C1 segment of cervical spinal cord (tissue), 14 donors: Measurements from ENCODE around the gene IL1RL1.
"Not testable (repeated sequence)": the region's sequence is repeated elsewhere in the genome, so short reads cannot be mapped to it uniquely, and the experiment has no call there.

Experiments used
- DNase-seq, 14 donors: peaks; one replicate each; lab custom pipeline; 2025; lab: John Stamatoyannopoulos, UW

The IL1RL1 gene

DNA sequence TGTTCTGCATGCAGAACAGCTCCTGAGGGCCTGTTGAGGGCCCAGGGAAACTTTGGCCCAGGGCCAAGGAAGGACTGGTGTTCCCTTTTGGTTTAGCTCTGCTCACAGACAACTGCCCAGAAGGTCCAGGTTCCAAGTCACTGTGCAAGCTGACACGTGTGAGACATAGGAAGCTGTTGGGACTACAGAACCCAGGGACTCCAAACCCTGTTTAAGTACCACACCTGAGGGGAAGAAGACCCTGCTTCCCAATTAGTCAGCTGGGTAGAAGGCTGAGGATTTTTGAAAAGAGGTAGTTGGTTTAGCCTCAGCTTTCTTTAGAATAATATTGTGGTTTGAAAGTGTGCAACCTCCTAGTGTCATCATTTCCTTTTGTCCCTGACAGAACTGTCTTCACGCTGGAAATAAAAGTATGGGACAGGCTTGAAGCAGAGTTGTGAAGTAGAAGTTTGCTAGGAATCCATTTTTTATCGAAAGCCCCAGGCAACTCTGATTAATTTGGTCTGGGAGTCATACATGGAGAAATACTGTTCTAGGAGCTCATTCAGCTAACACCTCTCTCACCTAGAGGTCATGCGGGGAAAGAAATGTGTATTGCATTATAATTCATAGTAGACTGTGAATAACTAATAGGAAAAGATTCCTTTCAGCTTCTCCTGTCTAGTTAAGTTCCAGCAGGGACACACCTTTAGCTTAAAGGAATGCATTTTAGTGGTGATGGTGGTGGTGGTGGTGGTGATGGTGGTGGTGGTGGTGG is 19.9 kb upstream of the IL1RL1 start:
- no peak for DNase-seq

DNA sequence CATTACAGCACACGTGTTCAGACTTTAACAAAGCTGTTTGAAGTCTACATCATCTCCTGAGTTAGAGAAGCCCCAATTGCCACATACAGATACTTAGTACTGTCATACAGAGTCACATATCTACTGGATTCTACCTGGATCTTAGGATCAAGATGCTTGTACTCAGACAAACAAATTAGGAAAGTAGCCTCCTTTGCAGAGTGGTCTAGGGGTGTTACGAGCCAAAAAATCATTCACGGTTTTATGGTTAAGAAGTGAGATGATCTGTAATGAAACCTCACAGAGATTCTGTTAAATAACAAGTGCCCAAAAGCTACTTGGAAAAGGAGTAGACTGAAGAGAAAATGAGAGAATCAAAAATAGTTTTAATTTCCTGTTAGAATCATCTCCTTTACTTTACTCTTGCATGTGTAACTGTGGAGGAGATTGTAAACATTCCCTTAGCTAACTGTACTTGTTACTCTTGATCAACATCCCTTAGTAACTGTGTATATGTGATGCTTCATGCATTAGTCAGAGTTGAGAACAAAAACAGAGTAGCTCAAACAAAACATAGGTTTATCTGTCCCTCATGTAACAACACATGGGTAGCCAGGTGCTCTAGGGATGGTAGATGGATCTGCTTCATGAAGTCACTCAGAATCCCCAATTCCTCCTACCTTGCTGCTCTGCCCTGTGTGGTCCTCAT is 16.4 kb upstream of the IL1RL1 start:
- no peak for DNase-seq

DNA sequence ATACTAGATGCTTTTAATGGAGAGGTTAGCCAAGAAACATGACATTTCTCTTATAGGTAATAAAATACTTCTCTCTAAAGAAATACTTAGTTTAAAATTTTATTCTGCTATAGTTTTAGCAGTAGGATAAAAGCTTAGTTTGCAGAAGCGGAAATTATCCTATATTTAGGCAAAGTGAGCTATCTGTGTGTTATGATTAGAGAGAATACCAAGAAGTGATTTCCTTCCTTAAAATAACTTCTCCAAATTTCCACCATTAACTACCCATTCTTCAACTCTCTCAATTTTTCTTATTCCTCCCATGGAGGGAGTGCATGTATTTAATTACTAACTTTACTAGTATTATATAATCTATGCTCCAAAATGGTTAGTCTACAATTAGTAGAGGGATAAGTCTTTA is 15.8 kb upstream of the IL1RL1 start:
- no peak for DNase-seq

DNA sequence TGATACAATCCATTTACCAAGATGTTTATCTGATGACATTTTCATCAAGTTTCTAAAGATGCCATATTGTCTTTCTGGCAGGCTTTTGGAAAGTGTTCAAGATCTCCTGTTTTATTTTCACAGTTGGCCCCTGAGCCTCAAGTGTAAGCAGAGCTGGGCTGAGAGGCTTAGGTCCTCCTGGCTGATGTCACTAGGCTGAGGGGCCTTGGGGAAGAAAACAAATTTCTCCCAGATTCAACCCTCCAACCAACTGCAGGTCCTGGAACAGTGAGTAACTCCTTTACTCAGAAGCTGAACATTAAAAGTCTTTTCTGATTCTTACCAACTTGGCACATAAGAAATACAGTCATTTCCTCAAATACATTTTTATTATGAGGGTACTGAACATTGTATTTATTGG is 14.9 kb upstream of the IL1RL1 start:
- DNase-seq = no peak

DNA sequence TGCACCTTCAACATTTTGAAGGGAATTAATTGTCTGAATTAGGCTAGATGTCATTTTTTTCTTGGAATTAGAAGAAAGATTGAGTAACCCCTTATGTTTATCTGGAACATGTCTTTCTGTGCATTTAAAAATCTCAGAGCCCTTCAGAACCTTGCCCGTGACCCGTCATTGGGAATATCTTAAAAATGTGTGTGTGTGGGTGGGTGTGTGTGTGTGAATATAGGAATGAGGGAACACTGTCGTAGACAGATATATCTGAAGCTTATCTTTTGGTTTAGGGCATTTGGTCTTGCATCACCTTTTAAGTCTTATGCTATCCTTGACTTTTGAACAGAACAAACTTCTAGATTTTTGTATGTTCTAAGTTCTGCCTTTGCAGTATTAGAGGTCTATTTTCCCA is 13.5 kb upstream of the IL1RL1 start:
- no peak for DNase-seq

DNA sequence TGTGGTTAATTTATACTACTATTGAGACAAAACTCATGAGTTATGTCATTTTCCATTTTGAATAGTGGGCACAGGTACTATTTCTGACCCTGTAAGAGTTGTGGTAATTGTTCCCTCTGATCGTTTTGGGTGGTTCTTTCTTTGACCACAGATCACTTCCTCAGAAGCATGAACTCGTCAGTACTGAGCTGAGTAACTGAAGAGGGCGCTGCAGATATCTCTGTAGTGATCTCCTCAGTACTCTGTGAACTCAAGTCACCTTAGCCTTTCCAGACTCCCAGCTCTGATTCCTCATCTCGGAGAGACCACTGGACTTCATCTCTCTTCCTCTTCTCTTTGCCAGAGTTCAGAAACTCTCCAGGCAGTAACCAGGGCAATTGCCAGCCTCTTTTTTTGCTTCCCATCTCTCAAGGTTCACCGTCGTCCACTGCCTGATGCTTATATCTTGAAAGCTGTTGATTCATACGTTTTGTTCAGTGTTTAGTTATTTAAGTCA is 9.4 kb upstream of the IL1RL1 start:
- DNase-seq = no peak

DNA sequence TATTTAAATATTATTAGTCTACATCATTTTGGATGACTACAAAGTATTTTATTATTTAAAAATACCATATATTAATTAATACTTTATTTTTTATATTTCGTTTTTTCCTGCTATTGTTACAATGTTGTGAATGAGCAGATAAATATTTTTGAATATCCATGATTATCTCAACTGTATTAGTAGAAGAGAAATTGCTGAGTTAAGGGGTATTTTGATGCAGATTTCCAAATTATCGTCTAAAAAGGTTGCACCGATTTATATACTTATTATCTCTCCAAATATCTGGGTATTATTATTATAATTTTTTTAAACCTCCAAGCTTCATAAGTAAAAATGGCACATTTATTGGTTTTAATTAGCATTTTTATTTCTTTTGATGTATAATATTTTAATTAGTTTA is 8.9 kb upstream of the IL1RL1 start:
- no peak for DNase-seq

DNA sequence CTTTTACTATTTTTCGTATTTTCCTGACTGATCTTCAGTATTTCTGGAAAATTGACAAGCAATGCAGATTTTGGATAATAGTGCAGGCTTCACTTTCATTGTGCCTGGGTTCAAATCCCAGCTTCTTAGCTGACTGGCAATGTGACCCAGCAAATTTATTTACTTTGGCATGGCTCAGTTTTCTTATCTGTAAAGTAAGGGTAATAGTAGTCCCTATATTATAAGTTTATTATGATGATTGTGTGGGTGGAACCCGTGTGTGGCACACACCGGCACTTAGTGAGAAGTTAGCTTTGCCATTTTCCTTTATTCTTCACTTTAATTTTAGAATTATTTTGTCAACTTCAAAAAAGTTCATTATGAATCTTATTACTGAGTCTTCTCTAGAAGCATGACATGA is 7.8 kb upstream of the IL1RL1 start:
- no peak for DNase-seq

DNA sequence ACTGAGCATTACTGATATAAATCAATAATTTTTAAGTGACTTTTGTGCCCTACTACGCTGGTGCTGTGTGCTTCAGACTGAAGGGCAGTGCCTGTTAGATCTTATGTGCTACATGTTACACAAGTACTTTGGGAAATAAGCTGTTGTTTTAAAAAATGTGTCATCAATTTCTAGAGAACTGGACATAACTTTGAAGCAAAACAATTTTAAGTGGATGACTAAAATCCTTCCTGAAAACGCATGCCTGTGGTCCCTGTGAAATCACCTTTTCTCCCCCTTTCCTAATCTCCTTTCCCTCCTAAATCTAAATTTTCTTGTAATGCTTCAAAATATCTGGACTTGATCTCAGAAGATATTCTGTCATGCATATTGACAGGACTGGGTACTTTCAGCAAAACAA is 7.1 kb upstream of the IL1RL1 start:
- no peak for DNase-seq

DNA sequence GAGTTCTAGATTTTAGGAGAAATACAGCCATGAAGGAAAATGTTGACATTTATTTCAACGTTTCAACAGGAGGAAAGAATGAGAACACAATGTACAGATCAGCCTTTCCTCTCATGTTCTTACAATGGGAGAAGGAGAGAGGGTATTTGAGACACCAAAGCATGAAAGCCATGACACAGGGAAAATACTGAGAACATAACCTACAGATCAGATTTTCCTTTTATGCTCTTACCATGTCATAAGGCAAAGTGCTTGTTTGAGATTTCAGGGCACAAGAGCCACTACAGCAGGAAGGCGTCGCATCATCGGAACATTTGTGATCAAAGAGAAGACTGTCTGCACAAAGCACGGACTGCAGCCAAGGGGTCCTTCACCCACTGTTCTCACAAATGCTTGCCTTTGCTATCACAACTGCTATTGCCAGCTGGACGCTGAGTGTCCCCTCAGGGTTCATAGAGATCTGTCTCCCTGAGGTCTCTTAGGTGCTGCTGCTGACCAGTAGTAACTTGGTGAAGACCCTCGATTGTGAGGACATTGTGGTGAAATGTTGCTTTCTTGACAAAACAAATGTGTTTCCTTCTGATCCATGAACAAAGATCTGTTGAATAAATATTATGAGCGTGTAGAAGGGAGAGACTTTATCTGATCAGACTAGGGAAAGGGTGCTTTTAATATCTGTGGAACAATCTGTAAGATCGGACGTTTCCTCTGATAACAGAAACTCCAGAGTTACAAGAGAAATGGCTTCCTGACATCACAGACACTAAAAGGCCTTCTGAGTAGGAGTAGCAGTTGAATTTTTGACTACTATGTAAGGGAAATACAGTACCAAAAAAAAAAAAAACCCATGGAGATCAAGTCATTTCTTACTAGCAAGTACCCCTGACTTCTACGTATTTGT is 6.4 kb upstream of the IL1RL1 start:
- no peak for DNase-seq

DNA sequence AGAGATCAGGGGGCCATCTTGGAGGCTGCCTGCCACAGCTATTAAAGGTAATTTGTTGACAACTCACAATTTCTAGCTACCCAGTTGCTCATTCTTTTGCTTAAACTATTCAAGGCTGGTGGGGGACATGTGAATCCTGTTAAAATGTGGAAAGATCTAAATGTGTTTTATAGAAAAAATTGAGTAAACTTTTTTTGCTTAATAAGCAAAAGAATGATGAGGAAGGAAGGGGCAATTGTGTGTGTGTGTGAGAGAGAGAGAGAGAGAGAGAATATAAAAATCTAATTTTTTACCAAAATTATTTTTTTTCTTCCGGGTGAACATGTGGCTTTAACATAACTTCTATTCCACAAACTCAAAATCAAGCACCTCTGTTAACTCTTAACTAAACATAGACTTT is 5.2 kb upstream of the IL1RL1 start:
- no peak for DNase-seq

DNA sequence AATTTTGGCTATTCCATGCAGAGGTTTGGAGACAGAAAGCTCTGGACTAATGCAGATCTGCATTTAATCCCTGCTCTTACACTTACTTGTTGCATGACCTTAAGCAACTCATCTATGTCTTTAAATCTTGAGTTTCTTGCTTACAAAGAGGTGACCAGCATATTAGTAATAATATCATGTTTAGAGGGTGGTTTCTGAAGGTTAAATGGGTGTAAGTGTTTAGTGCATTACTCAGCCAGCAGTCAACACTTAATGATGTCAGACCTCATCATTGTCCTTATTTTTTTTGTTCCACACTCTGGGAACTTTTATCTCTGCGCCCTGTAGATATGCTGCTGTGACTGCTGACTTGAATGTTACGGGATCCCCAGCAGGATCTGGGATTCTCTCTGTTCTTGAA is 1.7 kb downstream of the IL1RL1 start:
- no peak for DNase-seq

DNA sequence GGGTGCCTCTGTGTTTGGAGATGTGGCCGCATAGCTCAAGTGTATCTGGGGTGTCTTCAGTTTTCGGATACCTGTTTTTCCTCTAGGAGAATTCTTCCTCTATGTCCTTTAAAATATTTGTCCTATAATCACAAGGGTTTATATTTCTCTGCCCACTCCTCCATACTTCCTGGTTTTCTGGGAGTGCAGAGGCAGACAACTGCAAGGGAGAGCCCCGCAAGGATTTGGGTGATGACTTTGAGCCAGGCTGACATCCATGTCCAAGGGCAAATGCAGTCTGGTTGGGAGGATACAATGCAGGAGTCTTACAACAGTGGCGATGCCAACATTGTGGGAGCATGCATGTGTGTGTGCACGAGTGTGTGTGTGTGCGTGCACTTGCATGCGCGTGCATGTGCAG is 2.1 kb downstream of the IL1RL1 start:
- no peak for DNase-seq

DNA sequence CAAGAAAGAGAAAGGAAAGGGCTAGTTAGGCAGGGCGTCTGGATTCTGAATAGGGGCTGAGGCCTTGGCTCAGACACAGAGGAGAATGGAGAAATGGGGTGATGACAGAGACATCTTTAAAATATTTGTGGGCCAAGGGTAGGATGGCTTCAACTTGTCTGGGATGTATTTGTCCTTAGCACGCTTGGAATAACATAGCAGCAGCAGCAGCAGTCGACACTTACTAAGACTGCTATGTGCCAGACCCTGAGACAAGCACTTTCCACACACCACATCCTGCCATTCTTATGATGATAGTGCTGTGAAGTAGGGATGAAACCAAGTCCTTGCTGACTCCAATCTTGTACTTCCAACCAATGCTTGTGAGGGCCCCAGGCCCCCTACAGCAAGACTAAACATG is 2.6 kb downstream of the IL1RL1 start:
- DNase-seq = no peak

DNA sequence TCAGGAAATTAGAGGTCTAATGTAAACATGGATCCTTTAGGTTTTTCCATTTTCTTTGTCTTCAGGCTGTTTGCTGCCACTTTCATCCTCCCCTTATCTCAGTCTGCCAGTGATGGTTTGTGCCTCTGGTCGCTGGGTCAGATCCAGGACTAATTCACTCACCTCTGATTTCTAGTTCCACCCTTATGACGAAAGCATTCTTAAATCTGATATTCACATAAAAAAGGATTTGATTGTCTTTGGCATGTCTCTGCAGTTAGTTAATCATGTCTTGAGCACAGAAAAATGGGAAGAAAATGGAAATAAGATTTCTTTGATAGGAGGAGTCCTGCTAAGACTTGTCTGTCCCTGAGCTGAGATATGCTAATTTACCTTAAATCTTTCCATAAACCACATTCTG is 4.6 kb downstream of the IL1RL1 start:
- no peak for DNase-seq

DNA sequence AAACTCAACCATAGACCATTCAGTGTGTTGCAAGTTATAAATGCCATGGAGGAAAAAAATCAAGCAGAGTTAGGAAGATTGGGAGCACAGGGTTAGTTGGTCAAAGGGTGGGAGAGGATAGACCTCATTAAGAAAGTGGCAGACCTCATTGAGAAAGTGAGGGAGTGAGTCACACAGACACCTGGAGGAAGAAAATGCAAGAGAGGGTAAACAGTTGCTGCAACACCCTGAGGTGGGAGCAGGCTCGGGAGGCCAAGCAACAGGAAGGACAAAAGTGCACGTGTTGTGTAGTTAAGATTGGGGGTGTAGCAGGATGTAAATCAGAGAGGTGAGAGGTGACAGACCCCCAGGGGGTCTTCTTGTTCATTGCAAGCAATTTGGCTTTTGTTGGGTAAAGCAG is 6.4 kb downstream of the IL1RL1 start:
- no peak for DNase-seq

DNA sequence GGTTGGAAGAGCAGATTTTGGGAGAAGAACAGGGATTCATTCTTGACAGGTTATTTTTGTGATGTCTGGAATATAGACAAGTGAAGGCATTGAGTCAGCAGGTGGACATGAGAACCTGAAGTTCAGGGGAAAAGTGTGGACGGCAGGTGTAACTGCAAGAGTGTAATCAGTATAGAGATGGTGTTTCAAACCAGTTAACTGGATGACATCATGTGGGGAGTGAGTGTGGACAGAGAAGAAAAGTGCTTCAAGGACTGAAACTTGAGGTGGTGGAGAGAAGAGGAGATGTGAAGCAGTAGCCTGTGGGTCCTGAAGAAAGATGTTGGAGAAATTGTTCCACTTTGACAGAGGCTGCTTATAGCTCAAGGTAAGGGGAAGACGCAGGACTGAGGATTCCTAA is 7.1 kb downstream of the IL1RL1 start:
- DNase-seq = no peak

DNA sequence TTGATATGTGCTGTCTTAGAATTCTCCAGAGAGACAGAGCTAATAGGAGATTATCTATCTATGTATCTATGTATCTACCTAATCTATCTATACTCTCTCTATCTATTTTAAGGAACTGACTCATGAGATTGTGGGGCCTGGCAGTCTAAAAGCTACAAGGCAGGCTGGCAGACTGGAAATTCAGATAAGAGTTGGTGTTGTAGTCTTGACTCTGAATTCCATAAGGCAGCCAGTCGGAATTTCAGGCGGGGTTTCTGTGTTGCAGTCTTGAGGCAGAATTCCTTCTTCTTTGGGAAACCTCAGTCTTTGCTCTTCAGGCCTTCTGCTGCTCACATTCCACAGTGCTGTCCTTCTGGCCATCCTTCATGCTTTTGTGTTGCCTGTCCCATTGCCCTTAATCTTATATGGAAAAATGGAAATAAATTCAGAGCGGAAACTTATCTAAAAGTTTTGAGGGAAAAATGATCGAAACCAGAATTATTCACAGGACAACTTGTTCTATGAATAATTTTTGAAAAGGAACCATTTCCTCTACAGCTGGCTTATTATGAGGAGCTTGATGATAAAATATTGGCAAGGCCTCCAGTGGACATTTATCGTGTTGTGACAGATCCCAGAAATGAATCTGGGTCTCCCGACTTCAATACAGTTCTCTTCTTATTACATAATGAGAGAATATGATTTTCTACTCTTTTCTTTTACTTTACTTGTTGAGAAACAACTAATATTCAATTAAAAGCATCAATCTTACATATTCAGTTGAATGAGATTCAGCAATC is 10.8 kb downstream of the IL1RL1 start:
- no peak for DNase-seq

DNA sequence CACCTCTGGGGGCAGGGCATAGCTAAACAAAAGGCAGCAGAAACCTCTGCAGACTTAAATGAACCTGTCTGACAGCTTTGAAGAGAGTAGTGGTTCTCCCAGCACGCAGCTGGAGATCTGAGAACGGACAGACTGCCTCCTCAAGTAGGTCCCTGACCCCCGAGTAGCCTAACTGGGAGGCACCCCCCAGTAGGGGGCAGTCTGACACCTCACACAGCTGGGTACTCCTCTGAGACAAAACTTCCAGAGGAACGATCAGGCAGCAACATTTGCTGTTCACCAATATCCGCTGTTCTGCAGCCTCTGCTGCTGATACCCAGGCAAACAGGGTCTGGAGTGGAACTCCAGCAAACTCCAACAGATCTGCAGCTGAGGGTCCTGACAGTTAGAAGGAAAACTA is 13.6 kb downstream of the IL1RL1 start:
- not testable (repeated sequence) for DNase-seq

DNA sequence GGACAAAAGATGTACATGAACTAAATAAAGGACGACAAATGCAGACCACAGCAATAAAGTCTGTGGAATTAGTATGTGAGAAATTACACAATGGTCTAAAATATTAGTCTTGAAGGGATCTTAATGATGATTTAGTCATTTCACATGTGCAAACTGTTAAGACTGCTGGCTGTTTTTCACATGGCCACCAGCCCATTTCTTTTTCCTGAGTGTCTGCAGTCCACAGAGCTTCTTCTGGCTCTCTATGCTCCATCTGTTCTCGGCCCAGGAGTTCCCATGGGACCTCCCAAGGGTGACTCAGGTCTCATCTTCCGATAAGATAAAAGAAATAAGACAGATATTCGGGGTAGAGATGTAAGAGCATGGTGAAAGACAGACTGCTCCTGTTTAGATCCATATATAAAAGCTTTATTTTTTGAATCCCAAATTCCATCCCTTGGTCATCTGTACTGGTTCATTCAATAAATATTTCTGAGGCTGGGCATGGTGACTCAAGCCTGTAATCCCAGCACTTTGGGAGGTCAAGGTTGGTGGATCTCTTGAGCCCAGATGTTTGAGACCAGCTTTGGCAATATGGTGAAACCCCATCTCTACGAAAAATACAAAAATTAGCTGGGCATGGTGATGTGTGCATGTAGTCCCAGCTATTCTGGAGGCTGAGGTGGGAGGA is 20.1 kb downstream of the IL1RL1 start:
- DNase-seq = no peak

DNA sequence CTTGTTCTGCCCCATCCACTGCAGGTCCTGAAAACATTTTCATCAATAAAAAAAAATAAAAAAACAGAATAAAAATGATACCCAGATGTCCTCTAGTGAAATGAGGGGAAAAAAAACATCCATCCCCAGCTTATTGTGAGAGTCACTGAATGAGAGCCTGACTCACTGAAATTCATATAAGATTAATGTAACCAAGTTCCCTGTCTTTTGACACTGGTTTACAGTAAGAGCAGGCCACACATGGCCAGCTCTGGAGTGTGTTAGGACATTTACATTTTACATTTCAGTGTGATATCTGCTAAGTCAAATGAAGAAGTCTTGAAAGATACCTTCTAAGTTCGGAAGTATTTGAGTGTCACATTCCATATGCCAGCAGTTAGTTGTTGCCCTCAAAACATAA is 23.1 kb downstream of the IL1RL1 start:
- no peak for DNase-seq
